HepG2 (cell line): ENCODE measurements around the gene PROS1. TPM values are rescaled to one million over a fixed set of nuclear protein-coding genes. Genes with fewer than 3 reads are reported as not detected.
A peak's percentile ranks its signal among the peaks of the same experiment; 100 is the strongest.
"Not testable (repeated sequence)": the region's sequence is repeated elsewhere in the genome, so short reads cannot be mapped to it uniquely, and the experiment has no call there.

ENCODE experiments used
- ATAC-seq: fragments of 200-7000 bp; cut with Tn5 transposase; 3 replicates; pipeline ENCODE4 v1.9.1; 2020; ENCODE audit warnings: mild to moderate bottlenecking, moderate library complexity
- BruUV-seq: library from RNA; stranded (reverse); fragments of 400-500 nt; replicated peaks from 2 replicates; lab custom pipeline; 2021; lab: Mats Ljungman, UMichigan
- CTCF ChIA-PET: fragments of 300-600 bp; formaldehyde crosslinking; extraction: SDS; loops from one replicate; lab custom pipeline; 2021; ENCODE audit warnings: low total read pairs, inconsistent platforms, low intra/inter-chr PET ratio; lab: Yijun Ruan, JAX
- POLR2A ChIA-PET: fragments of 350-600 bp; sonication (Branson Sonifier 250); formaldehyde crosslinking; loops from one replicate; lab custom pipeline; 2020; ENCODE audit warnings: antibody characterized with exemption, inconsistent platforms; lab: Yijun Ruan, JAX
- DNase-seq: peaks from one replicate; pipeline ENCODE4 v3.0.0-alpha.2; 2015; ENCODE audit warnings: low spot score
- FAIRE-seq: peaks from 3 replicates; lab custom pipeline; 2011; peaks lifted over from hg19 to GRCh38; lab: Jason Lieb, UNC
- H2AFZ ChIP-seq: one replicate; pipeline ENCODE4 v1.6.1; 2011; ENCODE audit warnings: low read length, inconsistent platforms
- H3K27ac ChIP-seq: fragments of 300-600 bp; 3 replicates; pipeline ENCODE4 v1.8.0; 2011; ENCODE audit warnings: mixed run types, mild to moderate bottlenecking, mixed read lengths, low read length, inconsistent platforms; ENCODE audit not compliant: insufficient read depth; ENCODE audit errors: extremely low read length
- H3K27me3 ChIP-seq, 2 experiments: fragments of 200-600 bp in 1 of 2; 2 replicates in 1 of 2; 3 replicates in 1 of 2; pipeline versions ENCODE4 v1.6.0 to v1.8.0; 2011; ENCODE audit warnings: low read length in 2 of 2, mild to moderate bottlenecking in 2 of 2, moderate library complexity in 2 of 2, inconsistent platforms in 1 of 2; ENCODE audit not compliant: insufficient read depth in 2 of 2, control insufficient read depth in 1 of 2
- H3K36me3 ChIP-seq, 2 experiments: fragments of 200-600 bp in 1 of 2; replicated peaks in 1 of 2; 2 replicates in 1 of 2; 3 replicates in 1 of 2; pipeline versions ENCODE4 v1.5.1 to v1.8.0; 2011; ENCODE audit warnings: low read length in 2 of 2, inconsistent platforms in 1 of 2; ENCODE audit not compliant: insufficient read depth in 2 of 2, control insufficient read depth in 1 of 2
- H3K4me1 ChIP-seq: 2 replicates; pipeline ENCODE4 v1.5.1; 2012; ENCODE audit warnings: low read length, inconsistent platforms; ENCODE audit not compliant: insufficient read depth
- H3K4me2 ChIP-seq: 2 replicates; pipeline ENCODE4 v1.6.0; 2011; ENCODE audit warnings: low read depth, low read length, inconsistent platforms
- H3K4me3 ChIP-seq, 3 experiments: fragments of 200-600 bp in 1 of 3; sonication (generic), shearing (Covaris generic) in 1 of 3; replicated peaks in 1 of 3; 2 replicates each; pipeline ENCODE4 v1.5.1; 2011 to 2016; ENCODE audit warnings: low read length in 3 of 3, inconsistent platforms in 2 of 3, low read depth in 2 of 3, mild to moderate bottlenecking in 2 of 3, control low read depth in 1 of 3, mixed read lengths in 1 of 3; ENCODE audit not compliant: insufficient read depth in 1 of 3
- H3K79me2 ChIP-seq: one replicate; pipeline ENCODE4 v1.6.1; 2011; ENCODE audit warnings: low read length, inconsistent platforms; ENCODE audit not compliant: insufficient read depth
- H3K9ac ChIP-seq: 2 replicates; pipeline ENCODE4 v1.6.0; 2011; ENCODE audit warnings: mild to moderate bottlenecking, low read depth, low read length, inconsistent platforms; ENCODE audit not compliant: insufficient read depth
- H3K9me3 ChIP-seq: 2 replicates; pipeline ENCODE4 v1.5.1; 2012; ENCODE audit warnings: mild to moderate bottlenecking, low read length
- H4K20me1 ChIP-seq: 2 replicates; pipeline ENCODE4 v1.6.0; 2011; ENCODE audit warnings: inconsistent platforms, mild to moderate bottlenecking, low read length, moderate library complexity; ENCODE audit not compliant: insufficient read depth
- ETS1 ChIP-seq: sonication (generic); formaldehyde crosslinking; IDR thresholded peaks from 2 replicates; pipeline ENCODE4 v1.4.0; 2020; ENCODE audit warnings: missing genetic modification reagents
- HOXA7 ChIP-seq: sonication (generic); formaldehyde crosslinking; IDR thresholded peaks from 2 replicates; pipeline ENCODE4 v1.8.1; 2022; ENCODE audit warnings: mild to moderate bottlenecking, missing genetic modification reagents, moderate library complexity
- POGK ChIP-seq: sonication (generic); formaldehyde crosslinking; conservative IDR thresholded peaks from 2 replicates; pipeline ENCODE4 v1.8.0; 2022; ENCODE audit warnings: mild to moderate bottlenecking, moderate library complexity, missing genetic modification reagents
- SP2 ChIP-seq: sonication (generic); formaldehyde crosslinking; IDR thresholded peaks from 2 replicates; pipeline ENCODE4 v1.5.1; 2020; ENCODE audit warnings: mild to moderate bottlenecking, missing genetic modification reagents
- THAP11 ChIP-seq: IDR thresholded peaks from 2 replicates; pipeline ENCODE4 v1.6.1; 2016; ENCODE audit warnings: missing biosample characterization, missing genetic modification reagents
- ZNF75D ChIP-seq: sonication (generic); formaldehyde crosslinking; IDR thresholded peaks from 2 replicates; pipeline ENCODE4 v1.8.1; 2023; ENCODE audit warnings: missing genetic modification reagents, mild to moderate bottlenecking, borderline replicate concordance
- ZZZ3 ChIP-seq: sonication (generic); formaldehyde crosslinking; IDR thresholded peaks from 2 replicates; pipeline ENCODE4 v1.4.0; 2020; ENCODE audit warnings: missing genetic modification reagents, mild to moderate bottlenecking, borderline replicate concordance
- WGBS: methylation state at CpG from one replicate; pipeline ENCODE4 v1.1.6; 2017; ENCODE audit warnings: low lambda C conversion rate; 5-methylcytosine and 5-hydroxymethylcytosine counted together
- in situ Hi-C: cut with HindIII; loops from 2 replicates; pipeline ENCODE4 v1.10.0; 2017; ENCODE audit warnings: low pct_unique_long_range_greater_than_20kb; ENCODE audit not compliant: extremely low pct_ligation_motif_present
- intact Hi-C: fragments of 100-400 bp; cut with micrococcal nuclease; formaldehyde crosslinking; loops from one replicate; pipeline ENCODE4 v1.10.0; 2022; ENCODE audit not compliant: unreplicated experiment
- polyA plus RNA-seq, 8 experiments: library from polyadenylated mRNA; depleted of rRNA in 3 of 8; stranded (reverse) in 7 of 8; unstranded in 1 of 8; fragments of >200 nt; fragmentation: Illumina TruSeq in 4 of 8; extraction: Trizol in 4 of 8; gene quantifications; 2 replicates each; pipeline versions ENCODE4 v1.2.1 to v1.2.3, GENCODE V29; 2011 to 2016; ENCODE audit warnings: low read depth in 4 of 8, missing spikeins in 1 of 8, mixed read lengths in 1 of 8; ENCODE audit not compliant: insufficient read depth in 1 of 8
- total RNA-seq, 5 experiments: library from RNA; depleted of rRNA; stranded (reverse); fragments of >200 nt; fragmentation: Illumina TruSeq; extraction: Trizol; gene quantifications; 2 replicates each; pipeline ENCODE4 v1.2.3, GENCODE V29; 2016; ENCODE audit warnings: low read depth in 1 of 5
- TF ChIP-seq, protein P1 (sequence below): sonication (generic); formaldehyde crosslinking; IDR thresholded peaks from 2 replicates; pipeline ENCODE4 v1.4.0; 2020; ENCODE audit warnings: missing genetic modification reagents
- TF ChIP-seq, protein P2 (sequence below): sonication (generic); formaldehyde crosslinking; IDR thresholded peaks from 2 replicates; pipeline ENCODE4 v1.4.0; 2020; ENCODE audit warnings: missing genetic modification reagents

Gene PROS1
- total and polyA plus RNA-seq, 2 of the 13 experiments (the other 11 are each of a cell fraction or from before 2014, with no cell fraction given), result 63.8 to 76.8 TPM

- H3K79me2 ChIP-seq, DNase-seq, CTCF ChIA-PET, H3K9me3 ChIP-seq, H3K4me3 ChIP-seq, FAIRE-seq, H3K27me3 ChIP-seq, H3K36me3 ChIP-seq, BruUV-seq, H3K27ac ChIP-seq, H3K4me2 ChIP-seq, ATAC-seq, H3K9ac ChIP-seq, in situ Hi-C loops, intact Hi-C loops, H2AFZ ChIP-seq, H4K20me1 ChIP-seq: not testable (repeated sequence)
- 98% methylated on average over 17 of the region's 19 CpGs for WGBS
- peaks cover 27% of the 10 kb centered on the region for H3K4me1 ChIP-seq
- TF ChIP-seq, protein P1, sequence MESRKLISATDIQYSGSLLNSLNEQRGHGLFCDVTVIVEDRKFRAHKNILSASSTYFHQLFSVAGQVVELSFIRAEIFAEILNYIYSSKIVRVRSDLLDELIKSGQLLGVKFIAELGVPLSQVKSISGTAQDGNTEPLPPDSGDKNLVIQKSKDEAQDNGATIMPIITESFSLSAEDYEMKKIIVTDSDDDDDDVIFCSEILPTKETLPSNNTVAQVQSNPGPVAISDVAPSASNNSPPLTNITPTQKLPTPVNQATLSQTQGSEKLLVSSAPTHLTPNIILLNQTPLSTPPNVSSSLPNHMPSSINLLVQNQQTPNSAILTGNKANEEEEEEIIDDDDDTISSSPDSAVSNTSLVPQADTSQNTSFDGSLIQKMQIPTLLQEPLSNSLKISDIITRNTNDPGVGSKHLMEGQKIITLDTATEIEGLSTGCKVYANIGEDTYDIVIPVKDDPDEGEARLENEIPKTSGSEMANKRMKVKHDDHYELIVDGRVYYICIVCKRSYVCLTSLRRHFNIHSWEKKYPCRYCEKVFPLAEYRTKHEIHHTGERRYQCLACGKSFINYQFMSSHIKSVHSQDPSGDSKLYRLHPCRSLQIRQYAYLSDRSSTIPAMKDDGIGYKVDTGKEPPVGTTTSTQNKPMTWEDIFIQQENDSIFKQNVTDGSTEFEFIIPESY (CRISPR knock-in tag), result peak; percentile 39; the same call in 1 of the 2 replicates
- POLR2A ChIA-PET, result interaction anchor here (1.1 to 1.8 kb wide), 3 partner anchors 8 to 98 kb away, joined by 3 to 8 read pairs (median 5); partner anchors contain the start of genes DHFR2, NSUN3 and PROS1
These were observed 8.6 kb downstream of the PROS1 start for GRCh38 chr3:93965106-93965505.

GRCh38 chr3:93962798-93963197 is 10.9 kb downstream of the PROS1 start:
- ATAC-seq, result no peak
- intact Hi-C loops, result no loop called here
- no peak overlapping the region for H3K27ac ChIP-seq
- in situ Hi-C loops, result no loop called here
- no peaks in the 10 kb centered on the region for H3K9me3 ChIP-seq
- DNase-seq, result no peak
- no peak for FAIRE-seq
- 94% methylated on average over 3 of the region's 3 CpGs for WGBS
- ChIA-PET POLR2A (interaction anchor here (1.0 to 2.9 kb wide), 3 partner anchors 10 to 17 kb away, joined by 3 to 10 read pairs (median 3); partner anchors contain the start of gene PROS1), CTCF (no interaction called here)
- BruUV-seq, result no TSS peak
- no peaks in the 10 kb centered on the region for H3K27me3 ChIP-seq
- H3K4me2 ChIP-seq, result no peak overlapping the region
- no peaks in the 10 kb centered on the region for H3K79me2 ChIP-seq
- no peak overlapping the region for H2AFZ ChIP-seq
- peaks cover 27% of the 10 kb centered on the region for H3K4me1 ChIP-seq
- H4K20me1 ChIP-seq, result no peaks in the 10 kb centered on the region
- no peak overlapping the region for H3K4me3 ChIP-seq
- H3K9ac ChIP-seq, result no peak overlapping the region
- 0 out of 5 replicates have a peak, but pooled peaks cover 1 to 4% of the 10 kb centered on the region in 2 experiments for H3K36me3 ChIP-seq
- TF ChIP-seq ZZZ3 (CRISPR knock-in tag) (no peak), SP2 (CRISPR knock-in tag) (no peak), ZNF75D (CRISPR knock-in tag) (no peak), HOXA7 (no peak), POGK (no peak), THAP11 (CRISPR knock-in tag) (no peak), ETS1 (no peak)
- TF ChIP-seq, protein P2, sequence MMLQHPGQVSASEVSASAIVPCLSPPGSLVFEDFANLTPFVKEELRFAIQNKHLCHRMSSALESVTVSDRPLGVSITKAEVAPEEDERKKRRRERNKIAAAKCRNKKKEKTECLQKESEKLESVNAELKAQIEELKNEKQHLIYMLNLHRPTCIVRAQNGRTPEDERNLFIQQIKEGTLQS (CRISPR knock-in tag), result no peak
